Nephron progenitor cell (in vitro differentiated cells): ENCODE measurements around the gene ZNF622.
"Not testable (repeated sequence)": the region's sequence is repeated elsewhere in the genome, so short reads cannot be mapped to it uniquely, and the experiment has no call there.

ENCODE experiments used
- DNase-seq: peaks from one replicate; pipeline ENCODE4 v3.0.0; 2021
- H3K27ac Mint-ChIP-seq: 2 replicates; pipeline ENCODE4 v1.8.0; 2021; ENCODE audit warnings: mild to moderate bottlenecking, moderate library complexity, mixed read lengths
- H3K27me3 Mint-ChIP-seq: 2 replicates; pipeline ENCODE4 v1.8.0; 2021; ENCODE audit warnings: mild to moderate bottlenecking, low read depth, mixed read lengths; ENCODE audit not compliant: poor library complexity
- H3K36me3 Mint-ChIP-seq: 2 replicates; pipeline ENCODE4 v1.8.0; 2021; ENCODE audit warnings: low read depth, mixed read lengths
- H3K4me1 Mint-ChIP-seq: 2 replicates; pipeline ENCODE4 v1.8.0; 2021; ENCODE audit warnings: mixed read lengths
- H3K4me3 Mint-ChIP-seq: 2 replicates; pipeline ENCODE4 v1.8.0; 2021; ENCODE audit warnings: mild to moderate bottlenecking, moderate library complexity, mixed read lengths
- H3K9me3 Mint-ChIP-seq: 2 replicates; pipeline ENCODE4 v1.8.0; 2021; ENCODE audit warnings: mild to moderate bottlenecking, moderate library complexity, mixed read lengths
- CTCF ChIP-seq: fragments of 200-600 bp; sonication (generic); IDR thresholded peaks from 2 replicates; pipeline ENCODE4 v1.5.0; 2021; ENCODE audit warnings: antibody characterized with exemption

The ZNF622 gene

GRCh38 chr5:16484081-16484480, 18.5 kb upstream of the ZNF622 start:
- peaks cover 13% of the 10 kb centered on the region for H3K9me3 Mint-ChIP-seq
- no peak for TF ChIP-seq CTCF
- H3K36me3 Mint-ChIP-seq, result peaks cover 6% of the 10 kb centered on the region
- no peak overlapping the region for H3K27ac Mint-ChIP-seq
- no peak overlapping the region for H3K4me3 Mint-ChIP-seq
- H3K27me3 Mint-ChIP-seq, result peaks cover 6% of the 10 kb centered on the region
- peaks cover 7% of the 10 kb centered on the region for H3K4me1 Mint-ChIP-seq
- DNase-seq, result no peak

- no peak for TF ChIP-seq CTCF
- Mint-ChIP-seq H3K4me3 (no peak overlapping the region), H3K27me3 (peaks cover 6% of the 10 kb centered on the region), H3K27ac (no peak overlapping the region), H3K36me3 (peaks cover 6% of the 10 kb centered on the region), H3K4me1 (peaks cover 7% of the 10 kb centered on the region), H3K9me3 (peaks cover 13% of the 10 kb centered on the region)
- DNase-seq, result no peak
These were observed 17.8 kb upstream of the ZNF622 start for GRCh38 chr5:16483361-16483760.

GRCh38 chr5:16482891-16483290, 17.3 kb upstream of the ZNF622 start:
- H3K36me3 Mint-ChIP-seq, result peaks cover 6% of the 10 kb centered on the region
- peaks cover 7% of the 10 kb centered on the region for H3K4me1 Mint-ChIP-seq
- H3K4me3 Mint-ChIP-seq, result no peak overlapping the region
- H3K27me3 Mint-ChIP-seq, result peaks cover 6% of the 10 kb centered on the region
- DNase-seq, result no peak
- H3K27ac Mint-ChIP-seq, result no peak overlapping the region
- peaks cover 13% of the 10 kb centered on the region for H3K9me3 Mint-ChIP-seq
- TF ChIP-seq CTCF, result no peak

GRCh38 chr5:16480821-16481538, 15.4 kb upstream of the ZNF622 start:
- peaks cover 7% of the 10 kb centered on the region for H3K4me1 Mint-ChIP-seq
- DNase-seq, result no peak
- H3K27ac Mint-ChIP-seq, result no peak overlapping the region
- peaks cover 11% of the 10 kb centered on the region for H3K27me3 Mint-ChIP-seq
- peaks cover 13% of the 10 kb centered on the region for H3K9me3 Mint-ChIP-seq
- TF ChIP-seq CTCF, result no peak
- peaks cover 6% of the 10 kb centered on the region for H3K36me3 Mint-ChIP-seq
- H3K4me3 Mint-ChIP-seq, result no peak overlapping the region

- Mint-ChIP-seq H3K9me3 (peaks cover 13% of the 10 kb centered on the region), H3K4me1 (peaks cover 7% of the 10 kb centered on the region), H3K4me3 (no peak overlapping the region), H3K27ac (no peak overlapping the region), H3K36me3 (peaks cover 6% of the 10 kb centered on the region), H3K27me3 (peaks cover 11% of the 10 kb centered on the region)
- no peak for TF ChIP-seq CTCF
- DNase-seq, result no peak
These were observed 14.5 kb upstream of the ZNF622 start for GRCh38 chr5:16480144-16480543.

- H3K4me1 Mint-ChIP-seq, result peaks cover 7% of the 10 kb centered on the region
- H3K9me3 Mint-ChIP-seq, result peaks cover 13% of the 10 kb centered on the region
- TF ChIP-seq CTCF, result no peak
- DNase-seq, result no peak
- no peak overlapping the region for H3K27ac Mint-ChIP-seq
- peaks cover 5% of the 10 kb centered on the region for H3K27me3 Mint-ChIP-seq
- no peak overlapping the region for H3K4me3 Mint-ChIP-seq
- peaks cover 6% of the 10 kb centered on the region for H3K36me3 Mint-ChIP-seq
These were observed 11.9 kb upstream of the ZNF622 start for GRCh38 chr5:16477541-16477940.

- peaks cover 13% of the 10 kb centered on the region for H3K9me3 Mint-ChIP-seq
- H3K4me1 Mint-ChIP-seq, H3K36me3 Mint-ChIP-seq, H3K4me3 Mint-ChIP-seq, H3K27me3 Mint-ChIP-seq, H3K27ac Mint-ChIP-seq, DNase-seq: not testable (repeated sequence)
These were observed 10.8 kb upstream of the ZNF622 start for GRCh38 chr5:16476417-16476816.
